Measurements from ENCODE around the gene ETV5.

DNA sequence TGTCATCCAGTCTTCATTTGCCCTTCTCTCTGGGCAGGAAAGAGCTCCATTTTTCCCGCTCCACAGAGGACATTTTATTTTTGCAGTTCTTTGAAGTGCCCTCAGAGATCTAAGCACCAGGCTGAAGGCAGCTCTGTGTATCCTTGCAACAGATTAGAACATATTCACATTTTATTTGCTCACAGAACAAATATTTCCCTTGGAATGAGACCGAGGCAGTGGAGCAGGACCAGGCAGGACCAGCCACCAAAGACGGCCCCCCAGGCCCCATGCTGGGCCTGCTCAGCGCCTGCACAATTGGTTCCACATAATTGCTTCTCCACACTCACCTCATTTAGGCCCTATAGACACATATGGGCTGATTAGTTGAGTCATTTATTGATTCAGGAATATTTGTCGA, 15.7 kb upstream of the ETV5 start:
- no peak for TF ChIP-seq BHLHE40 (IDR thresholded peaks at IDR 0.05; ENCODE audit: borderline replicate concordance)
- TF ChIP-seq FOXM1 (IDR thresholded peaks at IDR 0.05; ENCODE audit: borderline replicate concordance) = no peak
- TF ChIP-seq ELF4 (IDR thresholded peaks at IDR 0.05) = no peak
- TF ChIP-seq PKNOX1 (IDR thresholded peaks at IDR 0.05) = no peak
- no peak for TF ChIP-seq SUZ12 (IDR thresholded peaks at IDR 0.05)
- TF ChIP-seq FOXK2 (IDR thresholded peaks at IDR 0.05) = no peak

Data from HEK293T (cell line).